Stomach smooth muscle (tissue), 2 donors: ENCODE measurements around the gene RNF212B.

Experiments
- H3K27ac ChIP-seq: one replicate; pipeline ENCODE4 v1.7.0; 2013; ENCODE audit warnings: mild to moderate bottlenecking, low read length, inconsistent platforms
- H3K27me3 ChIP-seq, 2 donors: one replicate each; pipeline ENCODE4 v1.7.0; 2013; ENCODE audit warnings: low read length in 2 of 2; ENCODE audit not compliant: insufficient read depth in 2 of 2, control insufficient read depth in 1 of 2
- H3K36me3 ChIP-seq, 2 donors: one replicate each; pipeline ENCODE4 v1.7.0; 2013; ENCODE audit warnings: low read length in 2 of 2; ENCODE audit not compliant: control insufficient read depth in 2 of 2, insufficient read depth in 2 of 2
- H3K4me1 ChIP-seq: one replicate; pipeline ENCODE4 v1.7.0; 2013; ENCODE audit warnings: low read length; ENCODE audit not compliant: control insufficient read depth, insufficient read depth
- H3K4me3 ChIP-seq, 2 donors: one replicate each; pipeline ENCODE4 v1.7.0; 2013; ENCODE audit warnings: low read length in 2 of 2
- H3K9ac ChIP-seq, 2 donors: one replicate each; pipeline ENCODE4 v1.7.0; 2013; ENCODE audit warnings: low read length in 2 of 2, mild to moderate bottlenecking in 1 of 2
- H3K9me3 ChIP-seq, 2 donors: one replicate each; pipeline ENCODE4 v1.7.0; 2013; ENCODE audit warnings: low read length in 2 of 2; ENCODE audit not compliant: control insufficient read depth in 2 of 2
- donor health status: healthy.
- donor health status: Pancreatic carcinoma.

The RNF212B gene

GRCh38 chr14:23297096-23297495 lies 59.4 kb downstream of the RNF212B start:
- Histone ChIP-seq H3K9ac (peak overlapping the region in 1 of 2 donors; percentile 2), H3K9me3 (no peaks in the 10 kb centered on the region), H3K36me3 (peaks cover 9 to 11% of the 10 kb centered on the region in 2 donors), H3K4me3 (no peak overlapping the region), H3K27ac (no peak overlapping the region), H3K4me1 (peaks cover 20% of the 10 kb centered on the region), H3K27me3 (peaks cover 0 to 5% of the 10 kb centered on the region in 2 donors)

GRCh38 chr14:23297611-23298277 lies 60.0 kb downstream of the RNF212B start:
- no peaks in the 10 kb centered on the region for H3K9me3 ChIP-seq
- H3K27me3 ChIP-seq = peaks cover 0 to 5% of the 10 kb centered on the region in 2 donors
- H3K4me3 ChIP-seq = no peak overlapping the region
- peaks cover 22% of the 10 kb centered on the region for H3K4me1 ChIP-seq
- no peak overlapping the region for H3K27ac ChIP-seq
- peaks cover 9 to 11% of the 10 kb centered on the region in 2 donors for H3K36me3 ChIP-seq
- peak overlapping the region in 1 of 2 donors; percentile 2 for H3K9ac ChIP-seq

- peaks cover 25% of the 10 kb centered on the region for H3K4me1 ChIP-seq
- H3K27me3 ChIP-seq = no peaks in the 10 kb centered on the region
- H3K9ac ChIP-seq = peak overlapping the region in 1 of 2 donors; percentile 29
- no peak overlapping the region for H3K4me3 ChIP-seq
- H3K36me3 ChIP-seq = peaks cover 9 to 11% of the 10 kb centered on the region in 2 donors
- no peaks in the 10 kb centered on the region for H3K9me3 ChIP-seq
- peak overlapping the region; percentile 69 for H3K27ac ChIP-seq
These were observed 61.6 kb downstream of the RNF212B start for GRCh38 chr14:23299211-23299957.

GRCh38 chr14:23299986-23300686 lies 62.4 kb downstream of the RNF212B start:
- H3K27ac ChIP-seq = peak overlapping the region; percentile 95
- H3K4me1 ChIP-seq = peaks cover 24% of the 10 kb centered on the region
- no peaks in the 10 kb centered on the region for H3K27me3 ChIP-seq
- peak overlapping the region; percentile 91 to 95 for H3K4me3 ChIP-seq
- H3K36me3 ChIP-seq = peaks cover 9 to 11% of the 10 kb centered on the region in 2 donors
- H3K9me3 ChIP-seq = no peaks in the 10 kb centered on the region
- H3K9ac ChIP-seq = peak overlapping the region; percentile 98

- peak overlapping the region; percentile 91 to 95 for H3K4me3 ChIP-seq
- peaks cover 9 to 11% of the 10 kb centered on the region in 2 donors for H3K36me3 ChIP-seq
- H3K27ac ChIP-seq = peak overlapping the region; percentile 95
- no peaks in the 10 kb centered on the region for H3K27me3 ChIP-seq
- peaks cover 27% of the 10 kb centered on the region for H3K4me1 ChIP-seq
- no peaks in the 10 kb centered on the region for H3K9me3 ChIP-seq
- peak overlapping the region; percentile 98 for H3K9ac ChIP-seq
These were observed 63.0 kb downstream of the RNF212B start for GRCh38 chr14:23300687-23301223.

GRCh38 chr14:23301288-23301968 lies 63.7 kb downstream of the RNF212B start:
- no peaks in the 10 kb centered on the region for H3K9me3 ChIP-seq
- H3K9ac ChIP-seq = peak overlapping the region; percentile 88 to 98
- peak overlapping the region; percentile 59 to 91 for H3K4me3 ChIP-seq
- peaks cover 34% of the 10 kb centered on the region for H3K4me1 ChIP-seq
- H3K27me3 ChIP-seq = no peaks in the 10 kb centered on the region
- H3K36me3 ChIP-seq = peaks cover 9 to 11% of the 10 kb centered on the region in 2 donors
- H3K27ac ChIP-seq = peak overlapping the region; percentile 97

GRCh38 chr14:23301969-23302289 lies 64.2 kb downstream of the RNF212B start:
- no peaks in the 10 kb centered on the region for H3K9me3 ChIP-seq
- H3K36me3 ChIP-seq = peaks cover 9% of the 10 kb centered on the region in 2 donors
- peaks cover 34% of the 10 kb centered on the region for H3K4me1 ChIP-seq
- peak overlapping the region; percentile 97 for H3K27ac ChIP-seq
- H3K4me3 ChIP-seq = peak overlapping the region; percentile 59 to 91
- H3K9ac ChIP-seq = peak overlapping the region; percentile 78 to 88
- no peaks in the 10 kb centered on the region for H3K27me3 ChIP-seq

- Histone ChIP-seq H3K4me1 (peaks cover 40% of the 10 kb centered on the region), H3K9ac (peak within 1 kb of the TSS; percentile 78 to 88), H3K9me3 (no peaks in the 10 kb centered on the region), H3K4me3 (peak within 1 kb of the TSS; percentile 59 to 91), H3K27me3 (no peaks in the 10 kb centered on the region), H3K36me3 (peaks cover 4 to 9% of the 10 kb centered on the region in 2 donors), H3K27ac (peak within 1 kb of the TSS; percentile 97)
These were observed 64.8 kb downstream of the RNF212B start, which contains the start of gene PPP1R3E for GRCh38 chr14:23302290-23303225. Gene PPP1R3E (minus strand): TSS chr14:23302859. CDS start chr14:23302576, 283 bp downstream.

- no peaks in the 10 kb centered on the region for H3K27me3 ChIP-seq
- H3K4me3 ChIP-seq = peak within 1 kb of the TSS; percentile 94 to 97
- H3K36me3 ChIP-seq = peaks cover 20 to 27% of the 10 kb centered on the region in 2 donors
- peak within 1 kb of the TSS; percentile 94 to 97 for H3K9ac ChIP-seq
- peak within 1 kb of the TSS; percentile 88 for H3K27ac ChIP-seq
- no peaks in the 10 kb centered on the region for H3K9me3 ChIP-seq
- H3K4me1 ChIP-seq = peaks cover 47% of the 10 kb centered on the region
These were observed 68.8 kb downstream of the RNF212B start, which contains the start of gene BCL2L2 for GRCh38 chr14:23306412-23307145. Gene BCL2L2 (plus strand): TSS chr14:23306833. CDS start chr14:23307768, 935 bp downstream.
